Stromal cell of bone marrow (primary cell): Measurements from ENCODE around the gene SHC1.
"Not testable (repeated sequence)": the region's sequence is repeated elsewhere in the genome, so short reads cannot be mapped to it uniquely, and the experiment has no call there.

ENCODE experiments used
- DNase-seq: peaks from one replicate; pipeline ENCODE4 v3.0.0-alpha.2; 2012; ENCODE audit warnings: low read depth

The SHC1 gene

GRCh38 chr1:154995301-154995983, 24.9 kb upstream of the SHC1 start:
- peak; percentile 77 for DNase-seq

DNA sequence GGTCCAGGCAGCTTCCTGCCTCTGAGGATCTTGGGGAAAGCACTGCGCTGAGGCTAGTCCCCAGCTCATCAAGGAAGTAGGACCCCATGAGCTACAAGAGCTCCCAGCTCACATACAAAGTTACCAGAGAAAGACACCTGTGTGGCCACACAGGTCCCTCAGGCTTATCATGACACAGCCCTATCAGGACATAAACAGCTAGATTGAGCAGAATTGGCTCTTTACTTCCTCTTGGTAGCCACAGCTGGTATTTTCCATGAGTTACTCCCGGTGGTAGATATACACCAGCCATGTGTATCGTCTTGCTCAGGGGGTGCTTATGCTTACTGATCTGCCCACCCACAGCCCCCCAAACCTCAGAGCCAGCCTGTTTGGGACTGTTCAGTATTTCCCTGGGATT, 24.0 kb upstream of the SHC1 start:
- no peak for DNase-seq

DNA sequence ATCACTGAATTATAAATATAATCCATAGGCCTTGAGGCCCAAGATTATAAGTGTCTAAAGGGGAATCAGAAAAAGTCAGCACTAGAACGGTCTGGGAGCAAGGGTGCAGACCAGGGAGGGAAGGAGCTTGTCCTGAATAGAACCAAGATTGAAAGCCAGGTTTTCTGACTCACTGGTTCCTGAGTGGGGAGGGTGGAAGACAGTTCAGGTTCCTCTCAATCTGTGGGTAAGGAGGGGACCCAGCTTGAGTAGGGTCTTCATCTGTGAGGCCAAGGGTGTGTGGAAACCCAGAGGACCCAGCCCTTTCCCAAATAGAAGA, 23.7 kb upstream of the SHC1 start:
- DNase-seq = no peak

GRCh38 chr1:154993572-154994268, 23.2 kb upstream of the SHC1 start, which contains the start of gene LENEP:
LENEP (plus strand) TSS chr1:154993586; CDS start chr1:154993608, 22 bp downstream.
- DNase-seq = no peak

DNA sequence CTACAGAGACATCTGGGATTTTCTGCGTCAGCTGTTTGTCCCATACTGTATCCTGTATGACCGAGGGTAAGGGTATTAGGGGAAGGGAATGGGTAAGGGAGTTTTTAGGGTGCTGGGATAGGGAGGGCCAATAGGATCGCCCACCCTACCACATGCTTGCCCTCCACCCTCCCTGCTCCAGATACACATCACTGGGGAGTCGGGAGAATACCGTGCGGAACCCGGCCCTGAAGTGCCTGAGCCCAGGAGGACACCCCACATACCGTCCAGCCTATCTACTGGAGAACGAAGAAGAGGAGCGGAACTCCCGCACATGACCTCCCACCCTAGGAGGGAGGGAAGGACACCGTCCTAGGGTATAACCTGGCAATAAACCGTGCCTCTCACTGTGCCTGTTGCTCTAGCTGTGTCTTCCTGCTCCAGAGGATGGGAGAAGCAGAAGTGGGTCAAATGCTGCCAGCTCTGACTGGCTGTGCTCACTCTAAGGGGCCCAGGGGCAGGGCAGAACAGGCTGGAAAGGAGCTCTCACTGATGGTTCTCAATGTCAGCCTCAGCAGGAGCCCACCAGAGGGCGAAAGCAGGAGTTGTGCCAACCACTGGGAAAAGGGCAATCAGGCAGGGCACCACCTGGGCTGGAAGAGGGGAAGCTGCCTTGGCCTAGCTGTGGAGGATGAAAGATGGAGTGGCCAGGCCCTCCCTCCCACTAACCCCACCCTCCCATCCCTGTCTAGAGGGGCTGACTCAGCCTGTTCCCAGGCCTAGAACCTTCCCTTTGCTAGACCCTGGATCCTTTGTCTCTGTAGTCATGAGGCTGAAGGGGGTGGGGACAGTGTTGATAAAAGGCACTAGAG, 22.4 kb upstream of the SHC1 start:
- no peak for DNase-seq

DNA sequence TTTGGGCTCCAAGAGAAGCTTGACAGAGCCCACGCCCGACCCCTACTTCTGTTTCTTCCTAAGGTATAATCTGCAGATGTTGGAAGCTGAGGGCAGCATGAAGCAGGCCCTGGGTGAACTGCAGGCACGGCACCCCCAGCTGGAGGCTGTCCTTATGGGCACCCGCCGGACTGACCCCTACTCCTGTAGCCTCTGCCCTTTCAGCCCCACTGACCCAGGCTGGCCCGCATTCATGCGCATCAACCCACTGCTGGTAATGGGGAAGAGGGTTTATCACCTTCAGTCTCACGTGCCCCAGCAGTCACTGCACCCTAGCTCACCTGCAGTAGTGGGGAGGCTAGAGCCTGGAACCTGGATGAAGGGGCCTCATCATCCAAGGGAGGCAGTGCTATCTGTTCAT, 19.7 kb upstream of the SHC1 start:
- no peak for DNase-seq

DNA sequence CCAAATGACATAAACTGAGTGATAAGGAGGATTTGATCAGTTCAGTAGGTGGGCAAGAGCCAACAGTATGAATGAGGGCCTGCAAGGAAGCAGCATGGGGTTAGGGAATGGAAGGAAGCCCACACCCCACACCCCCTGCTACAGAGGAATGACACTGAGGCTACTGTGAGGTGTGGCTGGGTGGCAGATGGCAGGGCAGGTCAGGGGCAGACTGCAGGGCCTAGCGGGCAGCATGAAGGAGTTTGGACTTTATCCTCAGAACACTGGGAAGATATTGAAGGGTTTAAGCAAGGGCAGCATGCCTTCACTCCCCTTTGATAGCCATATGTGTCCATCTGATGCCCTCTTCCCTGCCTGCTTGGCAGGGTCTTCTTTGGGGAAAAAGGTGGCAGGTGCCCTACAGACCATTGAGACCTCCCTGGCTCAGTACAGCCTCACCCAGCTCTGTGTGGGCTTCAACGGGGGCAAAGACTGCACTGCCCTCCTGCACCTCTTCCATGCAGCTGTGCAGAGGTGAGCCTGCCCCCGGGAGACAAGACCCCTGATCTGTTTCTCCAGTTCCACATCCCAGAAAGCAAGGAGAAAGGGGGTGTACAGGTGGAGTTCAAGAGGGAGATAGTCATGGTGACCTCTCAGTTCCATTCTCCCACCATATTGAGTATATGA, 18.8 kb upstream of the SHC1 start:
- no peak for DNase-seq

DNA sequence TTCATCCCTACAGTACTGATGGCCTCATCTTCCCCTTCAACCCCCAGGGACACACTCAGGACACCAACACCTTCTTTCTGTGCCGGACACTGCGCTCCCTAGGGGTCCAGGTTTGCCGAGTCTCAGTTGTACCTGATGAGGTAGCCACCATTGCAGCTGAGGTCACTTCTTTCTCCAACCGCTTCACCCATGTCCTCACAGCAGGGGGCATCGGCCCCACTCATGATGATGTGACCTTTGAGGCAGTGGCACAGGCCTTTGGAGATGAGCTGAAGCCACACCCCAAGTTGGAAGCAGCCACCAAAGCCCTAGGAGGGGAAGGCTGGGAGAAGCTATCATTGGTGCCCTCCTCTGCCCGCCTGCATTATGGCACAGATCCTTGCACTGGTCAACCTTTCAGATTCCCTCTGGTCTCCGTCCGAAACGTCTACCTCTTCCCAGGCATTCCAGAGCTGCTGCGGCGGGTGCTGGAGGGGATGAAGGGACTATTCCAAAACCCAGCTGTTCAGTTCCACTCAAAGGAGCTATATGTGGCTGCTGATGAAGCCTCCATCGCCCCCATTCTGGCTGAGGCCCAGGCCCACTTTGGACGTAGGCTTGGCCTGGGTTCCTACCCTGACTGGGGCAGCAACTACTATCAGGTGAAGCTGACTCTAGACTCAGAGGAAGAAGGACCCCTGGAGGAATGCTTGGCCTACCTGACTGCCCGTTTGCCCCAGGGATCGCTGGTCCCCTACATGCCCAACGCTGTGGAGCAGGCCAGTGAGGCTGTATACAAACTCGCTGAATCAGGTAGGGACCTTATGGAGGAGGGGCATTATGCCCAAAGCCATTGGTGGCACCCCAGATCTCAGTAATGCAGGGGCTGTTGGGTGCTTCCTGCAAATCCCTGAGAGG, 17.8 kb upstream of the SHC1 start:
- no peak for DNase-seq

- DNase-seq = no peak
Observed at GRCh38 chr1:154987326-154987725, 16.8 kb upstream of the SHC1 start.

DNA sequence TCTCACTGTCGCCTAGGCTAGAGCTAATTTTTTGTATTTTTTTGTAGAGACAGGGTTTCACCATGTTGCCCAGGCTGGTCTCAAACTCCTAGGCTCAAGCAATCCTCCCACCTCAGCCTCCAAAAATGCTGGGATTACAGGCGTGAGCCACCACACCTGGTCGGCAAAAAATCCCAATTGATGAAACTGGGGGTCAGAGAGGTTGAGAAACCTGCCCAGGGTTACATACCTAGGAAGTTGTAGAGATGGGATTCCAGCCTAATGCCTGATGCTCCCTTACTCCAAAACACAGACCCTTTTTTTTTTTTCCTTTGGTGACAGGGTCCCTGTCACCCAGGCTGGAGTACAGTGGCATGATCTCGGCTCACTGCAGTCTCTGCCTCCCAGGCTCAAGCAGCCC, 16.2 kb upstream of the SHC1 start:
- not testable (repeated sequence) for DNase-seq

DNA sequence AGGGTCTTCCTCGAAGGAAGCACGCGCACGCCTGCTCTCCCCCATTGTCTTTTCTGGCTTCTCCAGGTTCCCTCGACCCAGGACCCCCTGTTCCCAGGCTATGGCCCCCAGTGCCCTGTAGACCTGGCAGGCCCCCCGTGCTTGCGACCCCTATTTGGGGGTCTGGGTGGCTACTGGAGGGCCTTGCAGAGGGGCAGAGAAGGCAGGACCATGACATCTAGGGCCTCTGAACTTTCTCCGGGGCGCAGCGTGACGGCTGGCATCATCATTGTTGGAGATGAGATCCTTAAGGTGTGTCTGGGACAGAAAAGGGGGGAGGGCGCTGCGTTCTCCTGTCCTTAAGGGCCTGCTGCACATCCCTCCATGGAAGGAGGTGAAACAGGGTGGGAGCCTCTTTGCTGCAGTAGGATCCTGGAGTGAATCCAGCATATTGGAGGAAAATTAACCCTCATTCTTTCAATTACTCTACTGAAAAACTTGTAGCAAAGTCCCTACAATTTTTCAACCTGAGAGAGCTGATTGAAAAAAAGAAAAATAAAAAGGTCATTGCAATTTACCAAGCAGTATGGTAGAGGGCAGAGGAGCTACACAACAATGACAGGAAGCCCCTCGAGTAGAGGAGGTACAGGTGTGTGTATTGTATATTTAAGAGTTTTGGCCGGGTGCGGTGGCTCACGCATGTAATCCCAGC, 13.4 kb upstream of the SHC1 start:
- DNase-seq = no peak

DNA sequence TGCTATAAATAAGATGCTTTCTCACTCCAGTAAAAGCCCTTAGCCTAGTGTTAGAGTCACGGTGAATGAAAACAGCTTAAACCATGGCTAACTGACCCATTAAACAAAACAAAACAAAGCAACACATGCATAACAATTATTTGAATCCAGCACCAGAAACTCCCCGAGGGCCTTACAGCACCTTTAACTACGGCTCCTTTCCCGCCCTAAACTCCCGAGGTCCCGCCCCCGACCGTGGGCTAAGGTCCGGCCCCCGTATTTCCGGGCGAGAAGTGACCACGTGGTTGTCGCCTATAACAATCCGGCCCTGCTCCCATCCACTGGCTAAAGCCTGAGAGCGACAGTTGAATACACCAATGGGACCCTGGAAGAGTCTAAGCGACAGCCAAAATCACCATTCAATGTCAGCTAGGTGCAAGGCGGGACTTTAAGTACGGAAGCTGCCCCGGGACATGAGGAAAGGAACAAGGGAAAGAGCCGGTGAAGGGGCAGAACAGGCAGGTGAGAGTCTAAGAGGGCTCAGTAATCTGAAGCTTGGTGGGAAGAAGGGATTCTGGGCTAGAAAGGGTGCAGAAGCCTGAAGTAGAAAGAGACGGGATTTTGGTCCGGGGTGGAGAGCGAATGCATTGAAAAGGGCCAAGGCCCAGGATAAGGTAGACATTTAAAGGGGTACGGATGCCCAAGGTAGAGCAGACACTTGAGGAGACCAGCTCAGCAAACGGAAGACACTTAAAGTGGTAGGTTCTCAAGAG, 12.5 kb upstream of the SHC1 start, which contains the start of gene FLAD1:
Gene FLAD1, plus strand, starts transcription at position 448 of the 752 bp plus-strand sequence. CDS start 351 bp downstream, outside the sequence.
- peak; percentile 100 for DNase-seq

DNA sequence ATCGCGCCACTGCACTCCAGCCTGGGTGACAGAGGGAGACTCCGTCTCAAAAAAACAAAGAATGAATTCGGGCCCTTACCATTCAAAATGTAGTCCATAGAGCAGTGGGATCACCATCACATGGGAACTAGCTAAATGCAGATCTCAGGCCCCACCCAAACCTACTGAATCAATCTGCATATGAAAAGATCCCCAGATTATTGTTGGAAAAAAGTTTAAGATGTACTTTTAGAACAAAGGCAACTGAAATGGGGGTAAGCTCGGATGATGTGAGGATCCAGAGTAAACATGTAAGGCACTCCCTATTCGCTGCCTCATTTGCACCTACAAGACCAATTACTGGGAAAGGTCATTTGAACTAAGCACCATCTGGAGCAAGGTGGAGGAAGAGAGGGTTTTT, 11.8 kb upstream of the SHC1 start:
- no peak for DNase-seq

DNA sequence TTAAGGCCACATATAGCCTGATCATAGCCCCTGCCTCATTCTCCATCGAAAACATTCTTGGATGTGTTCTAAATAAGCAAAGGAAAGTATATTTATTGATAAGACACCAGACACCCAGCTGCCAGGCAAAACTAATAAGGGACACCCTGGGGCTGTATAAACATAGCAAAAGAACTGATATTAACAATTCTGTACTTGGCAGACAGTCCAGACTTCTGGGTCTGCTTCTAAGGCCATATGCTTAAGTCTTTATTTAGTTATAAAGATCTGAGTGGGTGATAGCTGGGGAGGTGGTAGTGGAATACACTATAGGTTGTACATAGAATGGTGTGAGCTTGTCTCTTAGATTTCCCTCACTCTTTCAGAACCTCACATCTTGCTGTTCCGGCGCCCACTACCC, 7.8 kb upstream of the SHC1 start:
- DNase-seq = no peak

GRCh38 chr1:154977762-154978161, 7.2 kb upstream of the SHC1 start:
- not testable (repeated sequence) for DNase-seq

- peak; percentile 52 for DNase-seq
Observed at GRCh38 chr1:154975409-154976059, 5.0 kb upstream of the SHC1 start.

- DNase-seq = peak; percentile 90
Observed at GRCh38 chr1:154974808-154975408, 4.4 kb upstream of the SHC1 start.

- DNase-seq = peak; percentile 100
Observed at GRCh38 chr1:154974102-154974807, 3.7 kb upstream of the SHC1 start, which contains the start of gene CKS1B. CKS1B (plus strand) TSS chr1:154974681; CDS start chr1:154974746, 65 bp downstream.
